Chondrocyte (in vitro differentiated cells): ENCODE measurements around the gene MACROD2. TPM values are rescaled to one million over a fixed set of nuclear protein-coding genes. Genes with fewer than 3 reads are reported as not detected.

ENCODE experiments used
- DNase-seq: peaks from one replicate; pipeline ENCODE4 v3.0.0; 2021; ENCODE audit warnings: mixed read lengths, low spot score
- H3K27ac Mint-ChIP-seq: one replicate; pipeline ENCODE4 v1.8.0; 2021; ENCODE audit warnings: mild to moderate bottlenecking, moderate library complexity, mixed read lengths; ENCODE audit not compliant: unreplicated experiment
- H3K27me3 Mint-ChIP-seq: 2 replicates; pipeline ENCODE4 v1.8.0; 2021; ENCODE audit warnings: low read depth, mixed read lengths
- H3K36me3 Mint-ChIP-seq: 2 replicates; pipeline ENCODE4 v1.8.0; 2021; ENCODE audit warnings: low read depth, mixed read lengths
- H3K4me1 Mint-ChIP-seq: 2 replicates; pipeline ENCODE4 v1.8.0; 2021; ENCODE audit warnings: low read depth, mild to moderate bottlenecking, mixed read lengths
- H3K4me3 Mint-ChIP-seq: one replicate; pipeline ENCODE4 v1.8.0; 2021; ENCODE audit warnings: mild to moderate bottlenecking, moderate library complexity, mixed read lengths; ENCODE audit not compliant: unreplicated experiment
- H3K9me3 Mint-ChIP-seq: 2 replicates; pipeline ENCODE4 v1.8.0; 2021; ENCODE audit warnings: low read depth, mixed read lengths
- CTCF ChIP-seq: fragments of 200-600 bp; sonication (generic); IDR thresholded peaks from 2 replicates; pipeline ENCODE4 v1.5.0; 2021; ENCODE audit warnings: antibody characterized with exemption, mild to moderate bottlenecking, moderate library complexity
- total RNA-seq: library from RNA; stranded (reverse); gene quantifications from 3 replicates; pipeline ENCODE4 v1.2.1, GENCODE V29; 2021

MACROD2 gene
- total RNA-seq, 1 donor from 2014 or later, result 3.2 TPM

- Mint-ChIP-seq H3K4me1 (peaks cover 12% of the 10 kb centered on the region), H3K27me3 (no peaks in the 10 kb centered on the region), H3K27ac (no peak overlapping the region), H3K36me3 (no peaks in the 10 kb centered on the region), H3K9me3 (no peaks in the 10 kb centered on the region), H3K4me3 (no peak overlapping the region)
- TF ChIP-seq CTCF, result no peak
- no peak for DNase-seq
These were observed 69.6 kb downstream of the MACROD2 start for GRCh38 chr20:14064921-14065320.

- H3K4me1 Mint-ChIP-seq, result peaks cover 12% of the 10 kb centered on the region
- no peaks in the 10 kb centered on the region for H3K9me3 Mint-ChIP-seq
- H3K27me3 Mint-ChIP-seq, result no peaks in the 10 kb centered on the region
- no peak for TF ChIP-seq CTCF
- no peak for DNase-seq
- H3K4me3 Mint-ChIP-seq, result no peak overlapping the region
- no peaks in the 10 kb centered on the region for H3K36me3 Mint-ChIP-seq
- H3K27ac Mint-ChIP-seq, result no peak overlapping the region
These were observed 70.5 kb downstream of the MACROD2 start for GRCh38 chr20:14065774-14066173.

- DNase-seq, result no peak
- H3K27ac Mint-ChIP-seq, result no peak overlapping the region
- H3K9me3 Mint-ChIP-seq, result no peaks in the 10 kb centered on the region
- peaks cover 8% of the 10 kb centered on the region for H3K4me1 Mint-ChIP-seq
- no peaks in the 10 kb centered on the region for H3K36me3 Mint-ChIP-seq
- H3K27me3 Mint-ChIP-seq, result no peaks in the 10 kb centered on the region
- no peak overlapping the region for H3K4me3 Mint-ChIP-seq
- TF ChIP-seq CTCF, result no peak
These were observed 72.3 kb downstream of the MACROD2 start for GRCh38 chr20:14067603-14068002.

GRCh38 chr20:14069796-14070195 lies 74.5 kb downstream of the MACROD2 start:
- no peak for TF ChIP-seq CTCF
- Mint-ChIP-seq H3K4me1 (peaks cover 3% of the 10 kb centered on the region), H3K27ac (no peak overlapping the region), H3K9me3 (no peaks in the 10 kb centered on the region), H3K27me3 (no peaks in the 10 kb centered on the region), H3K36me3 (no peaks in the 10 kb centered on the region), H3K4me3 (no peak overlapping the region)
- DNase-seq, result no peak

GRCh38 chr20:14093652-14094051 lies 98.3 kb downstream of the MACROD2 start:
- no peak for TF ChIP-seq CTCF
- no peaks in the 10 kb centered on the region for H3K4me1 Mint-ChIP-seq

More at GRCh38 chr20:14093652-14094051, 98.3 kb downstream of the MACROD2 start:
- H3K4me3 Mint-ChIP-seq, result no peak overlapping the region
- no peaks in the 10 kb centered on the region for H3K36me3 Mint-ChIP-seq
- no peak overlapping the region for H3K27ac Mint-ChIP-seq
- H3K9me3 Mint-ChIP-seq, result no peaks in the 10 kb centered on the region
- DNase-seq, result no peak
- peaks cover 5% of the 10 kb centered on the region for H3K27me3 Mint-ChIP-seq
